ENCODE results near the gene RPS19.

Gene RPS19

GRCh38 chr19:41917676-41918075 lies 57.6 kb downstream of the RPS19 start:
- no peak for DNase-seq (ENCODE audit: insufficient read length, low spot score)
- FAIRE-seq = no peak
- TF ChIP-seq, protein P1, sequence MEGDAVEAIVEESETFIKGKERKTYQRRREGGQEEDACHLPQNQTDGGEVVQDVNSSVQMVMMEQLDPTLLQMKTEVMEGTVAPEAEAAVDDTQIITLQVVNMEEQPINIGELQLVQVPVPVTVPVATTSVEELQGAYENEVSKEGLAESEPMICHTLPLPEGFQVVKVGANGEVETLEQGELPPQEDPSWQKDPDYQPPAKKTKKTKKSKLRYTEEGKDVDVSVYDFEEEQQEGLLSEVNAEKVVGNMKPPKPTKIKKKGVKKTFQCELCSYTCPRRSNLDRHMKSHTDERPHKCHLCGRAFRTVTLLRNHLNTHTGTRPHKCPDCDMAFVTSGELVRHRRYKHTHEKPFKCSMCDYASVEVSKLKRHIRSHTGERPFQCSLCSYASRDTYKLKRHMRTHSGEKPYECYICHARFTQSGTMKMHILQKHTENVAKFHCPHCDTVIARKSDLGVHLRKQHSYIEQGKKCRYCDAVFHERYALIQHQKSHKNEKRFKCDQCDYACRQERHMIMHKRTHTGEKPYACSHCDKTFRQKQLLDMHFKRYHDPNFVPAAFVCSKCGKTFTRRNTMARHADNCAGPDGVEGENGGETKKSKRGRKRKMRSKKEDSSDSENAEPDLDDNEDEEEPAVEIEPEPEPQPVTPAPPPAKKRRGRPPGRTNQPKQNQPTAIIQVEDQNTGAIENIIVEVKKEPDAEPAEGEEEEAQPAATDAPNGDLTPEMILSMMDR (IDR thresholded peaks at IDR 0.05; ENCODE audit: insufficient read depth, missing control alignments) = no peak

GRCh38 chr19:41918095-41918494 lies 58.0 kb downstream of the RPS19 start:
- FAIRE-seq (no peak), DNase-seq (ENCODE audit: insufficient read length, low spot score) (no peak)
- TF ChIP-seq, protein P1 (IDR thresholded peaks at IDR 0.05; ENCODE audit: insufficient read depth, missing control alignments) = no peak

GRCh38 chr19:41918653-41919244 lies 58.7 kb downstream of the RPS19 start:
- FAIRE-seq (no peak), DNase-seq (ENCODE audit: insufficient read length, low spot score) (no peak)
- TF ChIP-seq, protein P1 (IDR thresholded peaks at IDR 0.05; ENCODE audit: insufficient read depth, missing control alignments) = no peak

GRCh38 chr19:41919948-41920712 lies 60.1 kb downstream of the RPS19 start:
- TF ChIP-seq, protein P1 (IDR thresholded peaks at IDR 0.05; ENCODE audit: insufficient read depth, missing control alignments) = no peak
- no peak for FAIRE-seq

DNA sequence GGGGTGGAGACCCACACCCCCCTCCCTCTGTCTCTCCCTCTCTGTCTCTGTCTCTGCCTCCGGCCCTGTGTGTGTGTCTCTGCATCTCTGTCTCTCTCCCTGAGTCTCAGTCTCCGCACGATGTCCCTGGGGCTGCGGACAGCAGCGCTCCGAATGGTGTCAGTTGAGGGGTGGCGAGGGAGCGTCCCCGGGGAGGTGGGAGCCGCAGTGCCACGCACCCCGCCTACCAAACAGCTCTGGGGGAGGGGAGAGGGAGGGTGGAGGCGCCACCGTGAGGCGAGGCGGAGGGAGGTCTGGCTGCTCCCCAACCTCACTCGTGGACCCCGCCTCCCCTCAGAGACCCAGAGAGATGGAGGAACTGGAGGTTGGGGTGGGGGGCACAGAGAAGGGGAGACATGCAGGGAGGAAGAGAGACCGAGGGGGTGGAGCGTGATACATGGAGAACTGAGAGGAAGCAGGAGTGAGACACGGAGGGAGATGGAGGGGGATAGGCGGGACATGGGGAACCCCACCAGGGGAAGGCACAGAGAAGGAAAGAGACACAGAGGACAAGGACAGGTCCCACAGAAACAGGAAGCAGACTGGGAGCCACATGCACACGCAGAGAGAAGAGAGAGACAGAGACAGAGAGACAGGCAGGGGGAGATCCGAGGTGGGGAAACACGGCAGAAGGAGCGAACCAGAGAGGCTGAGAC lies 61.0 kb downstream of the RPS19 start:
- DNase-seq (ENCODE audit: insufficient read length, low spot score) (no peak), FAIRE-seq (no peak)
- TF ChIP-seq, protein P1 (IDR thresholded peaks at IDR 0.05; ENCODE audit: insufficient read depth, missing control alignments) = no peak

More at GRCh38 chr19:41919948-41920712, 60.1 kb downstream of the RPS19 start:
- DNase-seq (ENCODE audit: insufficient read length, low spot score) = no peak

DNA sequence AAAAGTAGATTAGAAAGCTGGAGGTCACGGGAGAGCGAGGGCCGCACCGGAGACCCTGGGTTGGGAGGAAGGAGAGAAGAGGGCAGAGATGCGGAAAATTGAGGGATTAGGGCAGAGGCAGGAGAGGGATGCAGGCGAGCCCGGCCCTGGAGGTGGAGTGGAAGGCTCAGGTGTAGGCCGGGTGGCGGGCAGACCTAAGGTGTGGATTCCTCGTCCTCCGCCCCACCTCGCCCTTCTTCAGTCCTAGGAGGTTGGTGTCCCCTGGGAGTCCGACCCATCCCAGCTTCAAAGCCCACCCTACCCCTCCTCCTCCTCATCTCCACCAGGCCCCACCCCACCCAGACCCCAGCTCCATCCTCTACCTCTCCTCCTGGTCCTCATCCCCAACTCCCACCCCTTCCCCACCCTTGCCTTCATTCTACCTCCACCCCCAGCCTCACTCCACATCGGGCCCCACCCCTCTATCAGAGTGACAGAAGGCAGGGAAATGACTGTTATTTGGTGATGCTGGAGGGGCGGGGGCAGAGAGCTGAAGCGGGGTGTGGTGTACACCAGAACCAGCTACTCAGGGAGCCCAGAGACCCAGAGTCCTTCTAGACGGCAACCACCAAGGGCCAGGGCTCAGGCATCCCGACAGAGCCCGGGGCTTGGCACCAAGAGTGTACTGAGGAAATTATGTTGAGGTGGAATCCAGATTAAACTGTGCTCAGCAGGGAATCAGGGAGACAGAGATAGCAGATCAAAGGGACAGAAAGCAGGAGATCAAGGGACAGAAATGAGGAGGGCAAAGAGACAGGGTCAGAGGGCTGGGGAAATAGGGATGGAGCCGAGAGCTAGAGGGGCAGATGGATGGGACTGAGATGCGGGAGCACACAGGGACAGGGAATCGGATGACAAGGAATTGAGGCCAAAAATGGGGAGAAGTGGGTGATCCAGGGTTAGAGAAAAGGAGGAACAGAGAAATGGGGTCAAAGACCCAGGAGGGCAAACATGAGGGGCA lies 61.8 kb downstream of the RPS19 start:
- FAIRE-seq = no peak
- DNase-seq (ENCODE audit: insufficient read length, low spot score) = no peak
- TF ChIP-seq, protein P1 (IDR thresholded peaks at IDR 0.05; ENCODE audit: insufficient read depth, missing control alignments) = no peak

Measured in D721Med (cell line).